Lung microvascular endothelial cell (primary cell): ENCODE measurements around the gene TK2. TPM values are rescaled to one million over a fixed set of nuclear protein-coding genes. Genes with fewer than 3 reads are reported as not detected.
A peak's percentile ranks its signal among the peaks of the same experiment; 100 is the strongest.
"Not testable (repeated sequence)": the region's sequence is repeated elsewhere in the genome, so short reads cannot be mapped to it uniquely, and the experiment has no call there.

ENCODE experiments used
- DNase-seq, 2 donors: peaks; one replicate each; pipeline versions ENCODE4 v3.0.0 to v3.0.0-alpha.2; 2010; ENCODE audit warnings: low read depth in 2 of 2
- total RNA-seq: library from RNA; depleted of rRNA; stranded (reverse); fragments of >200 nt; gene quantifications from 2 replicates; pipeline ENCODE4 v1.2.1, GENCODE V29; 2014

Gene TK2
- total RNA-seq, 1 donor from 2014 or later, result 29.2 TPM

DNA sequence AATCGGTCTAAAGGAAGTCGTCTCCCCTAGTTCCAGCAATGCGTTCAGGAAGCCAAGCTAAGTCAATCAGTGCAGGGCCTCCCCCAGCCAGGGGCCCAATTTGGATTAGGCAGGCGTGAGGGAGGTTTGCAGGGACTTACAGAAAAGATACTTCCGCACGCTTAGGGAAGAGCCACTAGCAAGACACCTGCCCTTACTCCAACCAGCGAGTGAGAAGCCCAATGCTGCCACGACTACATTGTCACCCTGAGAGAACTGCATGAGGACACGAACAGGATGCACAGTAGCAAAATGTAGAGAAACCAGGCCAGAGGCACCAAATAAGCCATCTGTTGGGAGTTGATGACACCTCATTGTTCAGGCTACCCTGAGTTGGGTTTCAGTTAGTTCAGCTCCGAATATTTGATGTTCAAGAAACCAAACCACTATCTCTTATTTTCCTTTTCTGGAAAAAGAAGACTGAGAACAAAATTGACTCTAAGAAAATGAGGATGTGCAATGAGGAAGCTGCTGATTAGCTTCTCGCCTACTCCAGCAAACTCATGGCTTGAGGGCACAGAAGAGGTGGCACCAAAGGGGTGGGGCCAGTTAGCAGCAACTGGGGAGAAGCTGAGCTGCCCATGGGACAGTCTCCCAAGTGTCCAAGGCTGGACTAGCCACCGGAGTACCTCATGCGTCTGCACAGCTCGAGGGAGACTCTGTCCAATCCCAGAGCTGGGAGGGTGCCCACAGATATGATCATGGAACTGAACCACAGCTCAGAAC is 29.3 kb downstream of the TK2 start:
- DNase-seq, result no peak

- peak in 1 of 2 donors; percentile 42 for DNase-seq
These were observed 30.2 kb downstream of the TK2 start for GRCh38 chr16:66519482-66520373.

DNA sequence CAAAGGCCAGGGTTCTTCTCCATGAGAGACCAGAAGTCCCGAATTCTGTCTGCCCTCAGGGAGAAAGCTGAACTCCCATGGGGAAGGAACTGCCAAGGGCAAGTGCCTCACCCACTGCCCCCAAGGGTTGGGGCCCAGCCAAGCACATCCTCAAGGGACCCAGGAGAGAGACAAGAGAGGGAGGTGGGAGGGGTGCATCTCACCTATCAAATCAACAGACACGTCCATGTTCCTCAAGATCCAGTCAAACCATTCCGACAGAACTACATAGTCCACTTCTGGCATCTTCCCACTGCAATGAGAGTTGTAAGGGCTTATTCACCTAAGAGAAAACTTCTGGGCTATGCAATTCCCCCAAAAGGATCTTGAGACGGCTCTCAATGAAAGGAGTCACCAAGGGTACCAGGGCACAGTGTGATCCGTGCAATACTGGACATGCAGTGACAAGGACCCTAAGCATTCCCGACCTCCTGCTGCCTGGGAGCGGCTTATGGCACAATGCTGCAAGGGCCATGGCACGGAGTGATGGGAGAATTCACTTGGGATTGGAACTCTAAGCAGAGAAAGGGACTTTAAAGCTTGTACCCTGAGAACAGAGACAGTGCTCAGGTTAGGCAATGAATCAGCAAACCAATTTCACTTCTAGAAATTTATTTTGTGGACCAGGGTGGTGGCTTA is 32.2 kb downstream of the TK2 start:
- DNase-seq, result peak in 1 of 2 donors; percentile 28

DNA sequence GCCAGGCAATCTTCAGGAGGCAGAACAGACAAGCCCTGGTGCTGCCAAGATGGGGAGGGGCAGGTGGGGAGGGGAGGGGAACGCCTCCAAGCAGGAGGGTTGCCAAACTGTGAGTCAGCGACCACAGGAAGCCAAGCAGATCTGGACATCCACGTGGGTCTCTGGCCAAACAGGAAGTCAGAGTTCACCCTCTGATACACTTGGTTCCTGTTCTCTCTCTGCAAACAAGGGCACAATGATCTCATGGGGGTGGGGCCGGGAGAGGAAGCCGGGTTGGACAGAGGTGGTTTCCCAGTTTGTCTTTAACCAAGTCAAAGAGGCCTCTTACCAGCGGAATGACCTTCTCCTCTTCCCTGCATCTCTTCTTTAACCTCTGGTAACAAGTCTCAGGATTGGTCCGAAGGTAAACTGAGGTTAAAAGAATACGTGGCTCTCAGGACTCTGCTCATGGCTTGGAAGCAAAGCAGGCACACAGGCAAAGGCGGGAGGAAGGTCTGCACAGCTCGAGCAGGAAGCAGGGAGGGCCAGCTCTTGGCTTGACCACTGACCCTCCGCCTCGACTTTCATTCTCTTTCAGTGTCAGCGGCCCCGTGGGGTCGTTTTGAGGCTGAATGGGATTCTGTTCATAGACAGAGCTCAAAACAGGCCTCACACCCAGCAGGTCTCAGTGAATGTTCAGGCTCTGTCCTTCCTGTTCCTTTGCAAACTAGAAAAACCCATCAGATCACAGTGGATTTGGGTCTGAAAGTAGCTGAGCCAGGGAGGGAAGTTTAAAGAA is 32.9 kb downstream of the TK2 start:
- DNase-seq, result peak; percentile 99

GRCh38 chr16:66516509-66516807 is 33.5 kb downstream of the TK2 start:
- no peak for DNase-seq

GRCh38 chr16:66515596-66516508 is 34.1 kb downstream of the TK2 start:
- peak; percentile 75 to 82 for DNase-seq

GRCh38 chr16:66514980-66515595 is 34.8 kb downstream of the TK2 start:
- not testable (repeated sequence) for DNase-seq

DNA sequence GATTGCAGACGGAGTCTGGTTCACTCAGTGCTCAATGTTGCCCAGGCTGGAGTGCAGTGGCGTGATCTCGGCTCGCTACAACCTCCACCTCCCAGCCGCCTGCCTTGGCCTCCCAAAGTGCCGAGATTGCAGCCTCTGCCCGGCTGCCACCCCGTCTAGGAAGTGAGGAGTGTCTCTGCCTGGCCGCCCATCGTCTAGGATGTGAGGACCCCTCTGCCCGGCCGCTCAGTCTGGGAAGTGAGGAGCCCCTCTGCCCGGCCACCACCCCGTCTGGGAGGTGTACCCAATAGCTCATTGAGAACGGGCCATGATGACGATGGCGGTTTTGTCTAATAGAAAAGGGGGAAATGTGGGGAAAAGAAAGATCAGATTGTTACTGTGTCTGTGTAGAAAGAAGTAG is 35.5 kb downstream of the TK2 start:
- DNase-seq, result not testable (repeated sequence)

DNA sequence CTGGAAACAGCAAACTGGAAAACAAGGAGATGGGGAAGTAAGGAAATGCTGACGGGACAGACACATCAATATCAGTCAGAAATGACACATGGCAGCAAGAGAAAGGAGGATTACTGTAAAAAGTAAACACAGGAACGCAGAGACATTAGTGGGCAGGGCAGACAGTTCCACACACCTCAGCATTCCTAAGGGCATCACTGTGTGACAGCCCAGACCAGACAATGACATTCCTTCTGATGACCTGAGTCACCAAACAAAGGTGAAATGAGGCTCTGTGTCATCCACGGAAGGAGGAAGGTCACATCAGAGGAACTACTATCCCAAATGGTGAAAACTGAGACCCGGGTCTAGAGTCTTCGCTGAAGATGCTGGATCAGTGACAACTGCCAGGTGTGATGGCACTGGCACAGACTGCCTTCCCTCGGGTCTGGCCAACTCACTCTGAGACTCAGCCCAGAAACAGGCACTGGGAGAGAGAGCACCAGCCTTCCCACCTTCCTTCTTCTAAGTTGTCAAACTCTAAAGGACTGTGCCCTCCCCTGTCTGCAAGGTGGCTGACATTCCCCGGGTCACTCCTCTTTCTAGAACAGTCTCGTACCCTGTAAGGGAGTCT is 36.7 kb downstream of the TK2 start:
- DNase-seq, result no peak

- DNase-seq, result peak; percentile 65 to 78
These were observed 37.4 kb downstream of the TK2 start for GRCh38 chr16:66512272-66513110.

DNA sequence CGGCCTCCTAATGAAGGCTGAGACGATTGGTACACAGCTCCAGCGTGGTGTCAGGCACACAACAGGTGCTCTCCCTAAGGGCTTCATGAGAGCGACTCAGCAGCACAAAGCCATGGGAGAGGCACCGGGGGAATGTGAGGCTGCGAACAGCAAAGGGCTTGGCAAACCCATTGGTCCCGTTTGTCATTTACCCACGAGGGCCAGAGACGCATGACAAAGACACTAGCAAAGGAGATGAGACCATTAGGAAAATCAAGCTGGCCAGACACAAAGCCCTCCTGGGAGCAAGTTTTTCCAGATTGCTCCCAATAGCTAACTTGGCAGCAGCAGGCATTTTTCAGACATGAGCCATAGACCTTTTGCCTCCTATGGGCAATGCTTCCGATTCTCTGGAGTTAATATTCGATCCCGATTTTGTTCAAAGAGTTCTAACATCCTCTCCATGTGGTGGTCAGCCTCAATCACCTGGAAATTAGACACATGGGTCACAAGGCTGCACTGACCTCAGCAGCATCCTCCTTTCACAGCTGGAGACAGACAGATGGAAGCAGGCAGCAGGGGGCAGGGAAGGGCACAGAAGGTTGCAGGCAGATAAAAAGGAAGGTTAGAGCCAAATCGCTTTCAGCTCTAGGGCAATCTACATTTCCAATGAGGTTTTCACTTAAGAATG is 38.2 kb downstream of the TK2 start:
- peak; percentile 68 to 71 for DNase-seq

DNA sequence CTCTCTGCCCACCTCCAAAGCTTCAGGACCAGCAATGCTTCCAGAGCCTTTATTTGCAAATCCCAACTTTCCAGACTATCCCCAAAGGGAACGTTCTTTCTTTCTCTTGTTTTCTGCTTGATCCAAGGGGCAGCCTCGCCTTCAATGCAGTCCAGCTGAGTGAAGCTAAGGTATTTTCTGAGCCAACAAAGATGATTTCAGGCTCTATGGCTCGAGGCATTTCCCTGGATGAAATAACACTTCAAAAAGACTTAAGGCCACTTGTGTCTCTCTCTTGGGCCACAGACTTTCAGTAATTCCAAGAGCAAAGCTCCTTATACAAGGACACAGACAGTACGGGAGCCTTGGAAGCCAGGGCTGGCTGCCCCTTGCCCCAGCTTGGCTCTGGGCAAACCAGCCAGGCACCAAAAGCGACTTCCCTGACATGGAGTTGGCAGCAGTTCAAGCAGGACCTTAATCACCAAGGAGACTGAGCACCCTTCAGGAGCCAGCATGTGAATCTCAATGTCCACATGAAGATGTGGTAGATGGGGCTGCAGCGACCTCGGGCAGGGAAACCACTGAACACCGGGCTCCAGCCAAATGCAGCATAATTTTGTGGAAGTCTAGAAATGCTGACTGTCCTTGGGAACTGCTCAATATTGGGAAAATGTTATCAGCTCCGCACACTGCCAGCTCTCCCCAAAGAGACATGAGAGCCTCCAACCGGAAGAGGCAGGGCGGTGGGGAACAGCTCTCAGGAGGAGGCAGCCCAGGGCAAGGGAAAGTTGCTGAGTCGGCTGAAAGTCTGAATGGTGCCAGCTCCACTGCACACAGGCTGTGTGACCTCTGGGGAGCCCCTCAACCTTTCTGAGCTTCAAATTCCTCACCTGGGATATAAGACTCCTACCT is 39.0 kb downstream of the TK2 start:
- no peak for DNase-seq

- no peak for DNase-seq
These were observed 39.6 kb downstream of the TK2 start for GRCh38 chr16:66510298-66510697.

GRCh38 chr16:66509576-66509975 is 40.3 kb downstream of the TK2 start:
- DNase-seq, result no peak

- DNase-seq, result no peak
These were observed 40.9 kb downstream of the TK2 start for GRCh38 chr16:66508914-66509496.

DNA sequence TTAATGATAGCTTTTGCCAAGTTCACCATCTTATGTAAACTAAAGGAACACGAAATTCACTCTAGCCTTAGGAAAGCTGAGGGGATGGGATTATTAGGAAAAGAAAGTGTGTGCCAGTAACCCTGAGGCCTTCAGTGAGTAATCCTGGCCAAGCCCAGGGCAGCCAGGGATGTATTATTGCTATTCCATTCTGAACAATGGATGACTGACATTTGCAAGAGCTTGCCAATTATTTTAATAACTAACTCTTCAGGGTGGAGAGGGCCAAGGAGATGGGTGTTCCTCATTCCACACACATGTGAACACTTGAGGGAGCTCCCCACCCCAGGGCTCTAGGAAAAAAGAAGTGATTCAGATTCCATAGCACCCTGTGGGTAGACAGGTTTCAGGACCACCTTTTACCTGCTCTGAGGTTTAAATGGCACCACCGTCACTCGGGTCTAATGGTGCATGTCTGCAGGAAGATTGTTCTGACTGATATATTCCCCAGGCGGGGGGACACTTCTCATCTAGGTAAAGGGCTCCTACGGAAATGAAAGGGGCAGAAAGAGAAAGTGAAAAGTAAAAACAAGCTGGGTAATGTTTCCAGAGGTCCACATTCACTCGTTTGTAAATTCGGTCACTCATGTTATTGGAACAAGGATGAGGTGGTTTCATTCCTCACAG is 41.5 kb downstream of the TK2 start:
- peak; percentile 38 to 86 for DNase-seq
